Measurements from ENCODE around the gene ABCB11. TPM values are rescaled to one million over a fixed set of nuclear protein-coding genes. Genes with fewer than 3 reads are reported as not detected.

ABCB11 gene
- total and polyA plus RNA-seq, 8 donors: 0.18 to 0.58 TPM; not detected in 6

GRCh38 chr2:168952424-168952823 lies 78.7 kb downstream of the ABCB11 start:
- no peaks in the 10 kb centered on the region for H3K4me1 ChIP-seq
- no peaks in the 10 kb centered on the region for H3K27me3 ChIP-seq
- intact Hi-C loops (cut with DNase I; ENCODE audit: low total_unique reads): loop anchor here (10.0 kb wide), 1 partner anchor 182 kb away; no protein-coding TSS in a partner anchor
- H3K36me3 ChIP-seq: no peaks in the 10 kb centered on the region
- H3K4me3 ChIP-seq: no peak overlapping the region
- H3K27ac ChIP-seq: no peak overlapping the region
- H3K9me3 ChIP-seq: peaks cover 0 to 11% (median 0%) of the 10 kb centered on the region in 4 donors
- TF ChIP-seq POLR2AphosphoS5 (IDR thresholded peaks at IDR 0.05): no peak
- TF ChIP-seq CTCF (IDR thresholded peaks at IDR 0.05): no peak
- no peak for TF ChIP-seq POLR2A (IDR thresholded peaks at IDR 0.05)
- no peak for TF ChIP-seq EP300 (IDR thresholded peaks at IDR 0.05)
- WGBS, 5 donors: 74 to 91% (median 88%) methylated on average over 1 of the region's 1 CpG
- no peak for DNase-seq

GRCh38 chr2:168951871-168952270 lies 79.3 kb downstream of the ABCB11 start:
- Histone ChIP-seq H3K27ac (no peak overlapping the region), H3K4me1 (no peaks in the 10 kb centered on the region), H3K4me3 (no peak overlapping the region), H3K27me3 (no peaks in the 10 kb centered on the region), H3K9me3 (peaks cover 0 to 11% (median 0%) of the 10 kb centered on the region in 4 donors), H3K36me3 (no peaks in the 10 kb centered on the region)
- no peak for TF ChIP-seq POLR2AphosphoS5 (IDR thresholded peaks at IDR 0.05)
- no peak for TF ChIP-seq CTCF (IDR thresholded peaks at IDR 0.05)
- no peak for TF ChIP-seq POLR2A (IDR thresholded peaks at IDR 0.05)
- no peak for TF ChIP-seq EP300 (IDR thresholded peaks at IDR 0.05)
- DNase-seq: no peak
- 86 to 91% (median 91%) methylated on average over 1 of the region's 1 CpG for WGBS, 5 donors
- intact Hi-C loops (cut with DNase I; ENCODE audit: low total_unique reads): loop anchor here (10.0 kb wide), 1 partner anchor 183 kb away; no protein-coding TSS in a partner anchor

GRCh38 chr2:168949324-168949723 lies 81.8 kb downstream of the ABCB11 start:
- 95 to 100% (median 100%) methylated on average over 1 of the region's 1 CpG for WGBS, 5 donors
- Histone ChIP-seq H3K4me3 (no peak overlapping the region), H3K27me3 (no peaks in the 10 kb centered on the region), H3K36me3 (no peaks in the 10 kb centered on the region), H3K9me3 (peaks cover 0 to 11% (median 0%) of the 10 kb centered on the region in 4 donors), H3K27ac (no peak overlapping the region), H3K4me1 (no peaks in the 10 kb centered on the region)
- TF ChIP-seq CTCF (IDR thresholded peaks at IDR 0.05) (no peak), EP300 (IDR thresholded peaks at IDR 0.05) (no peak), POLR2AphosphoS5 (IDR thresholded peaks at IDR 0.05) (no peak), POLR2A (IDR thresholded peaks at IDR 0.05) (no peak)
- intact Hi-C loops (cut with DNase I; ENCODE audit: low total_unique reads): no loop called here
- DNase-seq: no peak

- H3K4me1 ChIP-seq: no peaks in the 10 kb centered on the region
- no peaks in the 10 kb centered on the region for H3K27me3 ChIP-seq
- H3K9me3 ChIP-seq: peaks cover 0 to 11% (median 0%) of the 10 kb centered on the region in 4 donors
- H3K36me3 ChIP-seq: no peaks in the 10 kb centered on the region
- H3K4me3 ChIP-seq: no peak overlapping the region
- 59 to 69% (median 60%) methylated on average over 6 of the region's 6 CpGs for WGBS, 5 donors
- intact Hi-C loops (cut with DNase I; ENCODE audit: low total_unique reads): no loop called here
- TF ChIP-seq POLR2A (IDR thresholded peaks at IDR 0.05) (no peak), POLR2AphosphoS5 (IDR thresholded peaks at IDR 0.05) (no peak), CTCF (IDR thresholded peaks at IDR 0.05) (peak in 2 of 7 experiments; percentile 17 to 28)
- H3K27ac ChIP-seq: no peak overlapping the region
- no peak for DNase-seq
These were observed 82.4 kb downstream of the ABCB11 start for GRCh38 chr2:168948621-168949212.

All from stomach (tissue), 9 donors.